Measurements from ENCODE around the gene HRH3. TPM values are rescaled to one million over a fixed set of nuclear protein-coding genes. Genes with fewer than 3 reads are reported as not detected.

Gene HRH3
- total RNA-seq, 4 donors from 2014 or later: not detected

DNA sequence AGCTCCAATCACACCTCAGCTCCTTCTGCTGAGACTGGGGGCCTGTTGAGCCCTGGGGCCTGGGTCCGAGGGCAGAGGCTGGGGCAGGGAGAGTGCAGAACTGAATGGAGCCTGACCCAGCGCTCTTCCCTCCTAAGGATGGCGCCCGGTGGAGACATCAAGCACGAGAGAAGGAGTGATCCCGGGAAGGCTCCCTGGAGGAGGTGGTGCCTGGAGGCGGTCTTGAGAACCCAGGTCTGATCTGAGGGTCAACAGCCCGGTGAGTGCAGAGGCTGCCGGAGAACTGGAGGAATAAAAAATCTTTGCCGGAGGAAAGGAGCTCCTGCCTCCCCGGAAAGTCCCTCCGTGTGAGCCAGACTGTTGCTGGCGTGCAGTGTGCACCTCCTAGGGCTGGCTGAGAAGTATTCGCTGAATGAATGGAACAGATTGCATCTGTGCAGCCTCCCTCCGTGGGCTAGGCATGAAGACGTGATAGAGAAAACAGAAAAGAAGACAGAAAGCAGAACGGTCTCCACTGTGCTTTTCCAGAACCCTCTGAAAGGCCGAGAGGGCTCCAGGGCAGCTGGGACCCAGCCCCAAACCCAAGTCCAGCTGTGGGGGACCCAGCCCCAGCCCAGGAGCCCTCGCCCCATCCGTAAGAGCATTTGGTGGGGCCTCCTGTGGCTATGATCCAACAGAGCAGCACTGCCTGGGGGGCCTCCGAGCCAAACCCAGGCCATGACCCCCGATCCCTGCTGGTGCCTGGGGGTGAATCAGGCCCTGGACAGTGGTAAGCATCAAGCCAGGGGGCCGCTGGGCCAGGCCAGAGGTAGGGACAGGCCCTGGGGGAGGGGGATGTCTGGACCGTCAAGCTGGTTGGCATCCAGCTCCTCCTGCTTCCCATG lies 6.9 kb upstream of the HRH3 start:
- ATAC-seq (ENCODE audit: low FRiP score) (no peak), DNase-seq (ENCODE audit: low spot score) (no peak)
- no peak for TF ChIP-seq CTCF (IDR thresholded peaks at IDR 0.05)

GRCh38 chr20:62225820-62226635 lies 6.0 kb upstream of the HRH3 start:
- no peak for TF ChIP-seq CTCF (IDR thresholded peaks at IDR 0.05)

DNA sequence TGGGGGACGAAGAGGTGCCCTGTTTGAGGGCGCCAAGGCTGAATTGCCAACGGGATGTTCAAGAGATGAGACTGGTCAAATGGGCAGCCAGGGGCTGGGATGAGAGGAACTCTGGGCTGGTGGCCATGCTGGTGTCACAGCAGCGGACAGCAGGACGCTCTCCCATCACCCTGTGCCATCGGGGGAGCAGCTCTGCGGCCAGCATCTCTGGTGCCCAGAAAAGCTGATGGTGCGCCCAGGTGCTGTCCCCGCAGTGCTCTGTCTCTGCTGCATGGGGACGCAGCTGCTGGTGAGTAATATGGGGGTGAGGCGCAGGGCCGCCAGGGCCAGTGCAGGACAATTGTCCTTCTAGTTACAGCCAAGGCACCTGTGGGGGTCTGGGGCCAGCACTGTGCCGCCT lies 4.9 kb upstream of the HRH3 start:
- ATAC-seq (ENCODE audit: low FRiP score): no peak
- no peak for DNase-seq (ENCODE audit: low spot score)
- TF ChIP-seq CTCF (IDR thresholded peaks at IDR 0.05): no peak

More at GRCh38 chr20:62225820-62226635, 6.0 kb upstream of the HRH3 start:
- ATAC-seq (ENCODE audit: low FRiP score) (no peak), DNase-seq (ENCODE audit: low spot score) (no peak)

- ATAC-seq (ENCODE audit: low FRiP score) (no peak), DNase-seq (ENCODE audit: low spot score) (no peak)
- TF ChIP-seq CTCF (IDR thresholded peaks at IDR 0.05): no peak
These were observed 4.2 kb upstream of the HRH3 start for GRCh38 chr20:62224113-62224855.

DNA sequence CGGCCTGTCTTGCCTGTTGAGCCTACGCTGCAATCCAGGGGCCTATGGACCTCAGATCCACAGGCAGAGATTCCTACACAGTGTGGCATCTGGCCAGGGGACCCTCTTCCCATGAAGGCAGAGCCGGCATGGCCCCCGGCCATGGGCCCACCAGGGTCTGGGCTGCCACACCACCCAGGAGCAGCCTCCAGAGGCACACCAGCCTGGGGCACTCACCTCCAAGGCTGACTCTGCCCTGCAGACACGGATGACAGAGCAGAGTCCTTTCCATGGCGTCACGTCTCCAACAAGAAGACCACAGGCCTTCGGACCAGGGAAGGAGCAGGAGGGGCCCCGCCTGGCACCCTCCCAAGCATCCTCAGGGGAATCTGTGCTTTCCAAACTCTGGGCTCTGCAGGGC lies 3.5 kb upstream of the HRH3 start:
- no peak for DNase-seq (ENCODE audit: low spot score)
- TF ChIP-seq CTCF (IDR thresholded peaks at IDR 0.05): no peak
- ATAC-seq (ENCODE audit: low FRiP score): no peak

DNA sequence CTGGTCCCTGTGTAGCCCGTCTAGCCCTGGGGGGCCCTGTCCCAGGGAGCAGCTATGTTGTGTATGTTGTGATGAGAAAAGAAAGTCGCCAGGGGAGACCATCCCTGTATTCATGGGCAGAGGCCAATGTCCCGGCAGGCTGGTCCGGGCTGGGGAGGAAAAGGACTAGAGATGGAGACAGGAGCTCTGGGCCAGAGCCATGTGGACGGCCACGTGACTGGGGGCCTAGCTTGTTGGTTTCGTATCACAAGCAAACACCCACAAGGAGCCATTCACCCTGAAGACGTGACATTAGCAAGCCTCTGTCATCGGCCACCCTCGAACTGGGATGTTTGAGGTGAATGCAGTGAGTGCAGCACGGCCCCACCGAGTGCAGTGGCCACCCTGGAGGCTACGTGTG lies 2.9 kb upstream of the HRH3 start:
- DNase-seq (ENCODE audit: low spot score) (no peak), ATAC-seq (ENCODE audit: low FRiP score) (no peak)
- no peak for TF ChIP-seq CTCF (IDR thresholded peaks at IDR 0.05)

Data from omental fat pad (tissue), 4 donors.